Measurements from ENCODE around the gene CYYR1. TPM values are rescaled to one million over a fixed set of nuclear protein-coding genes. Genes with fewer than 3 reads are reported as not detected.

Gene CYYR1
- total RNA-seq, 4 donors from 2014 or later: 1.2 to 11.6 (median 5.2) TPM

DNA sequence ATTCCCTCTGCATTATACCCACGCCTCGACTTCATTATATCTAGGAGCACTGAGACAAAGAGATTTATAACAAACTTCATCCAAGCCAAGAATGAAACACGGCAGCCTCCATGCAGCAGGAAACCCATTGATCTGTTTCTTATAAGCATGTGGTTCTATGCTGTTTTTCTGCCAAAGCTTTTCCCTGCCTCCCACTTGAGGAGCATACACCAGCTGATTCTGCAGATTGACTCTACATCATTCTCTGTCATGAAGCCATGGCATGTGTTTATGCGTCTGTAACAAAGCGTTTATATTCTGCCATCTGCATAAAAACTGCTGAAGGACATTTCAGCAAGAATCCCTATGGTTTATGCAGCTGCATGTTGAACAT is 102.0 kb downstream of the CYYR1 start:
- no peak overlapping the region for H3K4me3 ChIP-seq
- WGBS, 2 donors: 67 to 71% methylated on average over 5 of the region's 5 CpGs

GRCh38 chr21:26470351-26471098 is 102.6 kb downstream of the CYYR1 start:
- Histone ChIP-seq H3K27me3 (no peaks in the 10 kb centered on the region), H3K36me3 (no peaks in the 10 kb centered on the region), H3K9me3 (no peaks in the 10 kb centered on the region), H3K4me1 (peaks cover 0 to 9% (median 0%) of the 10 kb centered on the region in 3 donors), H3K4me3 (no peak overlapping the region), H3K27ac (no peak overlapping the region)
- no peak for TF ChIP-seq CTCF (IDR thresholded peaks at IDR 0.05)
- no peak for TF ChIP-seq POLR2A (IDR thresholded peaks at IDR 0.05)
- 70 to 87% methylated on average over 6 to 8 of the region's 8 CpGs for WGBS, 2 donors
- no peak for DNase-seq
- intact Hi-C loops (cut with DNase I): loop anchor here (10.0 kb wide), 1 partner anchor 104 kb away; the partner anchor contains the start of gene CYYR1

More for the DNA sequence above, 102.0 kb downstream of the CYYR1 start:
- no peak for DNase-seq
- H3K36me3 ChIP-seq: no peaks in the 10 kb centered on the region
- TF ChIP-seq POLR2A (IDR thresholded peaks at IDR 0.05) (no peak), CTCF (IDR thresholded peaks at IDR 0.05) (no peak)
- intact Hi-C loops (cut with DNase I): loop anchor here (10.0 kb wide), 1 partner anchor 104 kb away; the partner anchor contains the start of gene CYYR1
- H3K4me1 ChIP-seq: peaks cover 0 to 9% (median 0%) of the 10 kb centered on the region in 3 donors
- no peaks in the 10 kb centered on the region for H3K27me3 ChIP-seq
- H3K27ac ChIP-seq: no peak overlapping the region
- H3K9me3 ChIP-seq: no peaks in the 10 kb centered on the region

GRCh38 chr21:26469789-26470188 is 103.3 kb downstream of the CYYR1 start:
- no peak for DNase-seq
- H3K9me3 ChIP-seq: no peaks in the 10 kb centered on the region
- H3K36me3 ChIP-seq: no peaks in the 10 kb centered on the region
- H3K4me3 ChIP-seq: no peak overlapping the region
- 8 to 11% methylated on average over 1 of the region's 1 CpG for WGBS, 2 donors
- no peak for TF ChIP-seq POLR2A (IDR thresholded peaks at IDR 0.05)
- TF ChIP-seq CTCF (IDR thresholded peaks at IDR 0.05): no peak
- peaks cover 0 to 9% (median 0%) of the 10 kb centered on the region in 3 donors for H3K4me1 ChIP-seq
- intact Hi-C loops (cut with DNase I): loop anchor here (10.0 kb wide), 1 partner anchor 105 kb away; the partner anchor contains the start of gene CYYR1
- no peaks in the 10 kb centered on the region for H3K27me3 ChIP-seq
- H3K27ac ChIP-seq: no peak overlapping the region

- intact Hi-C loops (cut with DNase I): no loop called here
- Histone ChIP-seq H3K27me3 (no peaks in the 10 kb centered on the region), H3K27ac (no peak overlapping the region), H3K4me3 (no peak overlapping the region), H3K9me3 (no peaks in the 10 kb centered on the region), H3K36me3 (no peaks in the 10 kb centered on the region), H3K4me1 (peaks cover 0 to 12% (median 0%) of the 10 kb centered on the region in 3 donors)
- DNase-seq: no peak
- TF ChIP-seq CTCF (IDR thresholded peaks at IDR 0.05): no peak
- no peak for TF ChIP-seq POLR2A (IDR thresholded peaks at IDR 0.05)
- WGBS, 2 donors: 67 to 71% methylated on average over 3 of the region's 3 CpGs
Observed at GRCh38 chr21:26465916-26466315, 107.2 kb downstream of the CYYR1 start.

- Histone ChIP-seq H3K9me3 (no peaks in the 10 kb centered on the region), H3K36me3 (no peaks in the 10 kb centered on the region), H3K4me1 (peaks cover 0 to 4% (median 0%) of the 10 kb centered on the region in 3 donors), H3K27ac (no peak overlapping the region), H3K4me3 (no peak overlapping the region), H3K27me3 (no peaks in the 10 kb centered on the region)
- DNase-seq: no peak
- 26 to 28% methylated on average over 3 of the region's 3 CpGs for WGBS, 2 donors
- intact Hi-C loops (cut with DNase I): no loop called here
- TF ChIP-seq POLR2A (IDR thresholded peaks at IDR 0.05) (no peak), CTCF (IDR thresholded peaks at IDR 0.05) (no peak)
Observed at GRCh38 chr21:26461500-26461899, 111.6 kb downstream of the CYYR1 start.
